ENCODE results near the gene C10orf95.

The C10orf95 gene

DNA sequence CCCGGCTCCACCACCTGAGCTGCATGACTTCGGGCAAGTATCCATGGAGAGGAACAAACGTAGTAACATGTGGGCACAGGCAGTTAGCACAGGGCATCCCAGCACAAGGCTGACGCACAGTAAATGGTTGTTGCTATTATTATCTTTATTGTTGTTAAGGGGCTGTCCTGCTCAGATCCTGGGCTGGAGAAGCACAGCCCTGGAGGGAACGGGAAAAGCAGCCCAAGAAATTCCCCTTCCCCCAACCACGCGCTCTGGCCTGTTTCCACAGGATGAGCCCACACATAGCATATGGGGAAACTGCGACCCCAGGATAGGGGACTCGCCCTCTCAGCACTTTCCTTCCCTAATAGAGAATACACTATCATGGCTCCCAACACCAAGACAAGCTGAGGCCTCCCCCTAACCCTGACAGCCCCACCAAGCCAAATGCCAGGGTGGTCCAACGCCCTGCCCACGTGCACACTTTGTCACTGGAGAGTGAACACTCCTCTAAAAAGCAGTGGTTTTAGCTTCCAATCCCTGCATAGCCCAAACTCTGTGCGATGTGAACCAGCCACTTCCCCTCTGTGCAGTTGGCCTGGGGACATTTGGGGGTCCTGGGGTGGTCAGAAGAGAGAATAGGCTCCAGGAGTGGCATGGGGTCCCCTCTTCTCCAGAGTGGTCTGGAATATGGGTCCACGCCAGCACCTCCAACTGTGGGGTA lies 43.8 kb downstream of the C10orf95 start:
- no peak for TF ChIP-seq EZH2phosphoT487 (IDR thresholded peaks at IDR 0.05; ENCODE audit: borderline replicate concordance)
- Histone ChIP-seq H3K9me2 (replicated peaks; ENCODE audit: low read depth, low read length) (no peaks in the 10 kb centered on the region), H3K9me3 (ENCODE audit: insufficient read depth, low read depth, low read length) (no peaks in the 10 kb centered on the region), H3K36me3 (ENCODE audit: insufficient read depth, low read length) (no peaks in the 10 kb centered on the region), H3K79me2 (ENCODE audit: insufficient read depth, low read length) (no peaks in the 10 kb centered on the region), H3K9ac (ENCODE audit: low read depth, low read length, poor library complexity, severe bottlenecking) (no peak overlapping the region), H3K4me3 (ENCODE audit: low read length, poor library complexity, severe bottlenecking) (no peak overlapping the region), H3K4me2 (ENCODE audit: low read depth, low read length, poor library complexity, severe bottlenecking) (no peak overlapping the region), H3F3A (ENCODE audit: low read depth) (no peaks in the 10 kb centered on the region), H2AFZ (ENCODE audit: low read length) (no peak overlapping the region), H4K20me1 (ENCODE audit: insufficient read depth, low read length, poor library complexity, severe bottlenecking) (no peaks in the 10 kb centered on the region), H3K27me3 (ENCODE audit: insufficient read depth, low read length, poor library complexity, severe bottlenecking) (peaks cover 25% of the 10 kb centered on the region), H3K4me1 (ENCODE audit: insufficient read depth, low read length, poor library complexity, severe bottlenecking) (no peaks in the 10 kb centered on the region)

DNA sequence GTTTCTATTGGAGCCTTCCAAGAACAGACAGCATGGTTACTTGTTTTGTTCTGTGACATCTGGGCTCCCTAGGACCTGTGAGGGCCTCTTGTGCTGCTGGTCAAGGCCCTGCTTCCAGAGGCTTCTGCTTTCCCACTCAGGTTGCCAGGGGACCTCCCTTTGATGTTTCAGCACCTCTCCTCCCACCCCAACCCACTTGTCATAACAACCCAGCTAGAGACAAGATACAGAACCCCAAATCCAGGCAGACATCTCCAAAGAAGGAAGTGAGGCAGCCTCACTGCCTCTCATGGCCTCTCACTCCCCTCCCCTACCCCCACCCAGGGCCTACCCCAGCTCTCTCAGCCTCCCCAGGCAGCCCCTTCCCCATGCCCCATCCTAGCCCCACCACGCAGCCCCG lies 44.5 kb downstream of the C10orf95 start:
- Histone ChIP-seq H3K36me3 (ENCODE audit: insufficient read depth, low read length) (no peaks in the 10 kb centered on the region), H4K20me1 (ENCODE audit: insufficient read depth, low read length, poor library complexity, severe bottlenecking) (no peaks in the 10 kb centered on the region), H3K9ac (ENCODE audit: low read depth, low read length, poor library complexity, severe bottlenecking) (no peak overlapping the region), H3K4me2 (ENCODE audit: low read depth, low read length, poor library complexity, severe bottlenecking) (no peak overlapping the region), H3K27me3 (ENCODE audit: insufficient read depth, low read length, poor library complexity, severe bottlenecking) (peaks cover 25% of the 10 kb centered on the region), H3K9me3 (ENCODE audit: insufficient read depth, low read depth, low read length) (no peaks in the 10 kb centered on the region), H3K4me3 (ENCODE audit: low read length, poor library complexity, severe bottlenecking) (no peak overlapping the region), H3K9me2 (replicated peaks; ENCODE audit: low read depth, low read length) (no peaks in the 10 kb centered on the region), H2AFZ (ENCODE audit: low read length) (no peak overlapping the region), H3K79me2 (ENCODE audit: insufficient read depth, low read length) (no peaks in the 10 kb centered on the region), H3K4me1 (ENCODE audit: insufficient read depth, low read length, poor library complexity, severe bottlenecking) (no peaks in the 10 kb centered on the region), H3F3A (ENCODE audit: low read depth) (no peaks in the 10 kb centered on the region)
- TF ChIP-seq EZH2phosphoT487 (IDR thresholded peaks at IDR 0.05; ENCODE audit: borderline replicate concordance), result no peak
- TF ChIP-seq CTCF (conservative IDR thresholded peaks at IDR 0.05; ENCODE audit: low read length), result no peak

- Histone ChIP-seq H3K9me3 (ENCODE audit: insufficient read depth, low read depth, low read length) (no peaks in the 10 kb centered on the region), H3K4me1 (ENCODE audit: insufficient read depth, low read length, poor library complexity, severe bottlenecking) (no peaks in the 10 kb centered on the region), H3K79me2 (ENCODE audit: insufficient read depth, low read length) (no peaks in the 10 kb centered on the region), H3K4me3 (ENCODE audit: low read length, poor library complexity, severe bottlenecking) (no peak overlapping the region), H3K9ac (ENCODE audit: low read depth, low read length, poor library complexity, severe bottlenecking) (no peak overlapping the region), H2AFZ (ENCODE audit: low read length) (no peak overlapping the region), H3K4me2 (ENCODE audit: low read depth, low read length, poor library complexity, severe bottlenecking) (no peak overlapping the region), H4K20me1 (ENCODE audit: insufficient read depth, low read length, poor library complexity, severe bottlenecking) (no peaks in the 10 kb centered on the region), H3K9me2 (replicated peaks; ENCODE audit: low read depth, low read length) (no peaks in the 10 kb centered on the region), H3K27me3 (ENCODE audit: insufficient read depth, low read length, poor library complexity, severe bottlenecking) (peaks cover 19% of the 10 kb centered on the region), H3K36me3 (ENCODE audit: insufficient read depth, low read length) (peaks cover 3% of the 10 kb centered on the region; the same call in 1 of the 2 replicates), H3F3A (ENCODE audit: low read depth) (no peaks in the 10 kb centered on the region)
- TF ChIP-seq CTCF (conservative IDR thresholded peaks at IDR 0.05; ENCODE audit: low read length) (no peak), EZH2phosphoT487 (IDR thresholded peaks at IDR 0.05; ENCODE audit: borderline replicate concordance) (no peak)
Measured at GRCh38 chr10:102405632-102406031, 45.7 kb downstream of the C10orf95 start.

- H3K79me2 ChIP-seq (ENCODE audit: insufficient read depth, low read length), result no peaks in the 10 kb centered on the region
- H3K27me3 ChIP-seq (ENCODE audit: insufficient read depth, low read length, poor library complexity, severe bottlenecking), result peaks cover 14% of the 10 kb centered on the region
- H3F3A ChIP-seq (ENCODE audit: low read depth), result no peaks in the 10 kb centered on the region
- no peaks in the 10 kb centered on the region for H4K20me1 ChIP-seq (ENCODE audit: insufficient read depth, low read length, poor library complexity, severe bottlenecking)
- no peak overlapping the region for H3K4me2 ChIP-seq (ENCODE audit: low read depth, low read length, poor library complexity, severe bottlenecking)
- no peak for TF ChIP-seq CTCF (conservative IDR thresholded peaks at IDR 0.05; ENCODE audit: low read length)
- no peak for TF ChIP-seq EZH2phosphoT487 (IDR thresholded peaks at IDR 0.05; ENCODE audit: borderline replicate concordance)
- no peak overlapping the region for H2AFZ ChIP-seq (ENCODE audit: low read length)
- H3K4me3 ChIP-seq (ENCODE audit: low read length, poor library complexity, severe bottlenecking), result no peak overlapping the region
- H3K36me3 ChIP-seq (ENCODE audit: insufficient read depth, low read length), result peaks cover 3% of the 10 kb centered on the region; the same call in 1 of the 2 replicates
- H3K9me2 ChIP-seq (replicated peaks; ENCODE audit: low read depth, low read length), result no peaks in the 10 kb centered on the region
- H3K9me3 ChIP-seq (ENCODE audit: insufficient read depth, low read depth, low read length), result no peaks in the 10 kb centered on the region
- no peak overlapping the region for H3K9ac ChIP-seq (ENCODE audit: low read depth, low read length, poor library complexity, severe bottlenecking)
- no peaks in the 10 kb centered on the region for H3K4me1 ChIP-seq (ENCODE audit: insufficient read depth, low read length, poor library complexity, severe bottlenecking)
Measured at GRCh38 chr10:102405108-102405571, 46.2 kb downstream of the C10orf95 start.
